H9 (cell line): ENCODE data around the gene PLA2G4C. TPM values are rescaled to one million over a fixed set of nuclear protein-coding genes. Genes with fewer than 3 reads are reported as not detected.

ENCODE experiments used
- DNase-seq: peaks from one replicate; pipeline ENCODE4 v3.0.0-alpha.2; 2017
- H2AFZ ChIP-seq: one replicate; pipeline ENCODE4 v1.6.1; 2013; ENCODE audit warnings: mild to moderate bottlenecking, low read length, control low read depth, moderate library complexity
- H2AK5ac ChIP-seq: 2 replicates; pipeline ENCODE4 v1.6.1; 2013; ENCODE audit warnings: low read length, control low read depth, mixed read lengths; ENCODE audit not compliant: insufficient read length
- H2BK120ac ChIP-seq: one replicate; pipeline ENCODE4 v1.6.1; 2013; ENCODE audit warnings: low read depth, mild to moderate bottlenecking, low read length, control low read depth, inconsistent platforms; ENCODE audit not compliant: poor library complexity, severe bottlenecking
- H2BK12ac ChIP-seq: 2 replicates; pipeline ENCODE4 v1.6.1; 2013; ENCODE audit warnings: low read length, control low read depth, mixed read lengths, low read depth; ENCODE audit not compliant: insufficient read length
- H2BK15ac ChIP-seq: 2 replicates; pipeline ENCODE4 v1.6.1; 2013; ENCODE audit warnings: low read depth, low read length, control low read depth
- H2BK20ac ChIP-seq: one replicate; pipeline ENCODE4 v1.6.1; 2013; ENCODE audit warnings: low read depth, mild to moderate bottlenecking, low read length, control low read depth, inconsistent platforms; ENCODE audit not compliant: poor library complexity, severe bottlenecking
- H2BK5ac ChIP-seq: 2 replicates; pipeline ENCODE4 v1.6.1; 2013; ENCODE audit warnings: low read length, control low read depth, mixed read lengths; ENCODE audit not compliant: insufficient read length
- H3K14ac ChIP-seq: 2 replicates; pipeline ENCODE4 v1.6.1; 2013; ENCODE audit warnings: low read length, control low read depth; ENCODE audit not compliant: insufficient read depth
- H3K18ac ChIP-seq: 2 replicates; pipeline ENCODE4 v1.6.1; 2013; ENCODE audit warnings: low read depth, mild to moderate bottlenecking, mixed read lengths, low read length, control low read depth; ENCODE audit not compliant: insufficient read length
- H3K23ac ChIP-seq: 2 replicates; pipeline ENCODE4 v1.6.1; 2013; ENCODE audit warnings: low read length, control low read depth, mixed read lengths, low read depth; ENCODE audit not compliant: insufficient read length
- H3K23me2 ChIP-seq: 2 replicates; pipeline ENCODE4 v1.6.1; 2013; ENCODE audit warnings: low read depth, mild to moderate bottlenecking, mixed read lengths, low read length, control low read depth; ENCODE audit not compliant: insufficient read length, poor library complexity, severe bottlenecking
- H3K27ac ChIP-seq: 2 replicates; pipeline ENCODE4 v1.5.1; 2013; ENCODE audit warnings: low read length, control low read depth, mixed read lengths, low read depth; ENCODE audit not compliant: insufficient read length
- H3K27me3 ChIP-seq: 2 replicates; pipeline ENCODE4 v1.6.1; 2013; ENCODE audit warnings: low read length, control low read depth, inconsistent platforms; ENCODE audit not compliant: insufficient read depth
- H3K4ac ChIP-seq: 2 replicates; pipeline ENCODE4 v1.6.1; 2013; ENCODE audit warnings: low read depth, mild to moderate bottlenecking, control low read depth, inconsistent platforms, low read length, moderate library complexity
- H3K4me1 ChIP-seq: 2 replicates; pipeline ENCODE4 v1.6.1; 2013; ENCODE audit warnings: low read length, control low read depth, inconsistent platforms; ENCODE audit not compliant: insufficient read depth
- H3K4me2 ChIP-seq: 2 replicates; pipeline ENCODE4 v1.6.1; 2013; ENCODE audit warnings: low read length, control low read depth, mixed read lengths; ENCODE audit not compliant: insufficient read length, insufficient read depth
- H3K56ac ChIP-seq: 2 replicates; pipeline ENCODE4 v1.6.1; 2013; ENCODE audit warnings: low read depth, mild to moderate bottlenecking, mixed read lengths, low read length, control low read depth; ENCODE audit not compliant: insufficient read length
- H3K79me1 ChIP-seq: 2 replicates; pipeline ENCODE4 v1.6.1; 2013; ENCODE audit warnings: low read depth, mild to moderate bottlenecking, moderate library complexity, low read length, control low read depth, inconsistent platforms; ENCODE audit not compliant: insufficient read depth, poor library complexity, severe bottlenecking
- H3K79me2 ChIP-seq: 2 replicates; pipeline ENCODE4 v1.6.1; 2013; ENCODE audit warnings: low read length, control low read depth, inconsistent platforms; ENCODE audit not compliant: insufficient read depth
- H3K9ac ChIP-seq: 2 replicates; pipeline ENCODE4 v1.6.1; 2013; ENCODE audit warnings: low read length, control low read depth, mixed read lengths; ENCODE audit not compliant: insufficient read length; ENCODE audit errors: extremely low read depth
- H3K9me3 ChIP-seq: one replicate; pipeline ENCODE4 v1.6.1; 2013; ENCODE audit warnings: low read depth, low read length, inconsistent platforms; ENCODE audit not compliant: control insufficient read depth
- H3T11ph ChIP-seq: one replicate; pipeline ENCODE4 v1.6.1; 2013; ENCODE audit warnings: mild to moderate bottlenecking, low read length, control low read depth, inconsistent platforms
- H4K20me1 ChIP-seq: one replicate; pipeline ENCODE4 v1.6.1; 2013; ENCODE audit not compliant: control insufficient read depth, insufficient read length, insufficient read depth
- H4K5ac ChIP-seq: 2 replicates; pipeline ENCODE4 v1.6.1; 2013; ENCODE audit warnings: low read depth, mild to moderate bottlenecking, mixed read lengths, low read length, control low read depth; ENCODE audit not compliant: insufficient read length
- H4K8ac ChIP-seq: replicated peaks from 2 replicates; pipeline ENCODE4 v1.6.1; 2013; ENCODE audit warnings: low read length, control low read depth, mixed read lengths, low read depth; ENCODE audit not compliant: insufficient read length
- H4K91ac ChIP-seq: 2 replicates; pipeline ENCODE4 v1.6.1; 2013; ENCODE audit warnings: low read depth, mild to moderate bottlenecking, moderate library complexity, mixed read lengths, low read length, control low read depth; ENCODE audit not compliant: insufficient read length
- H3K27ac Mint-ChIP-seq, 3 experiments: 2 replicates in 2 of 3; 3 replicates in 1 of 3; pipeline ENCODE4 v1.8.0; 2020 to 2021; ENCODE audit warnings: mixed read lengths in 3 of 3, mild to moderate bottlenecking in 1 of 3, moderate library complexity in 1 of 3
- H3K27me3 Mint-ChIP-seq: 2 replicates; pipeline ENCODE4 v1.8.0; 2021; ENCODE audit warnings: low read depth, mild to moderate bottlenecking, moderate library complexity, mixed read lengths
- H3K36me3 Mint-ChIP-seq, 3 experiments: 2 replicates in 2 of 3; 3 replicates in 1 of 3; pipeline ENCODE4 v1.8.0; 2020 to 2021; ENCODE audit warnings: low read depth in 3 of 3, mixed read lengths in 3 of 3; ENCODE audit not compliant: insufficient read depth in 1 of 3
- H3K4me1 Mint-ChIP-seq, 2 experiments: 2 replicates each; pipeline ENCODE4 v1.8.0; 2020; ENCODE audit warnings: mixed read lengths in 2 of 2
- H3K4me3 Mint-ChIP-seq, 2 experiments: 2 replicates in 1 of 2; 3 replicates in 1 of 2; pipeline ENCODE4 v1.8.0; 2020 to 2021; ENCODE audit warnings: mild to moderate bottlenecking in 2 of 2, mixed read lengths in 2 of 2, moderate library complexity in 1 of 2
- H3K9me3 Mint-ChIP-seq, 2 experiments: 2 replicates in 1 of 2; 3 replicates in 1 of 2; pipeline ENCODE4 v1.8.0; 2020; ENCODE audit warnings: mild to moderate bottlenecking in 2 of 2, mixed read lengths in 2 of 2, moderate library complexity in 1 of 2
- CTCF ChIP-seq: fragments of 200-600 bp; sonication (generic); conservative IDR thresholded peaks from 3 replicates; pipeline ENCODE4 v1.8.0; 2021; ENCODE audit warnings: antibody characterized with exemption, mild to moderate bottlenecking
- WGBS: extraction: QIAGEN DNeasy Blood & Tissue Kit; methylation state at CpG from one replicate; pipeline ENCODE4 v1.1.7; 2013; ENCODE audit warnings: missing lambda C conversion rate, low lambda C conversion rate, mixed read lengths; ENCODE audit not compliant: insufficient read length; ENCODE audit errors: extremely low coverage; 5-methylcytosine and 5-hydroxymethylcytosine counted together
- total RNA-seq: library from RNA; stranded (reverse); gene quantifications from 2 replicates; pipeline ENCODE4 v1.2.1, GENCODE V29; 2021

PLA2G4C gene
- total RNA-seq, 1 experiment from 2014 or later = 7.0 TPM

DNA sequence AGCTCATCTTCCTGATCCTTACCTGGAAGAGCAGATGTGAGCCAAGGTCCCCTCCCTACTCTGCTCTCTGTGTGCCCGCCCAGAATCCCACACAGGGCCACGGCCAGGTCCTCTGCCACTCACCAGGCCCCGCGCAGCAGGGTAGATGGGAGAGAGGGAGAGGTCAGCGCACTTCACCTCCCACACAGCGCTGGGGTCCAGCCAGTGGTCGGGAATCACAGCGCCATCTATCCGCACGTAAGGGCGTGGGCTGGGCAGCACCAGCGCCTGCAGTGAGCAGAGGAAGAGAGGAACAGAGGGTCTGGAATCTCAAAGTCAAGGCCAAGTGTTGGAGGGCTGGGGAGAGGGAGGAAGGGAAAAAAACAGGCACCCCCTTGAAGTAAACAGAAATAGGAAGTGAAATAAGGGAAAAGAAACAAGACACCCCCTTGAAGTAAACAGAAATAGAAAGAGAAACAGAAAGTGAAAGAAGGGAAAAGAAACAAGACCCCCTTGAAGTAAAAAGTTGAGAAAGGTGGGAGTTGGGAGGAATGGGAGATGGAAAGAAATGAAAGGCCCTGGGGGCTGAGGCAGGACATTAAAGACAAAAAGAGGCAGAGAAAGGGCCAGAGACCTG is 7.0 kb upstream of the PLA2G4C start:
- H2BK12ac ChIP-seq = no peak overlapping the region
- Mint-ChIP-seq H3K4me1 (no peaks in the 10 kb centered on the region), H3K4me3 (no peak overlapping the region; a peak in 1 of 5 replicates), H3K27ac (peak overlapping the region; percentile 8 to 81 (median 36); a peak in 3 of 7 replicates), H3K9me3 (no peaks in the 10 kb centered on the region), H3K27me3 (no peaks in the 10 kb centered on the region), H3K36me3 (peaks cover 30 to 62% (median 61%) of the 10 kb centered on the region in 3 experiments; a peak in 6 of 7 replicates)
- H3K27ac ChIP-seq = no peak overlapping the region
- no peak overlapping the region for H2BK120ac ChIP-seq
- TF ChIP-seq CTCF = peak; percentile 58
- no peak overlapping the region for H2BK5ac ChIP-seq
- H2AFZ ChIP-seq = no peak overlapping the region
- no peak overlapping the region for H3K4ac ChIP-seq
- H3K27me3 ChIP-seq = no peaks in the 10 kb centered on the region
- no peak overlapping the region for H3K18ac ChIP-seq
- H3K4me1 ChIP-seq = no peaks in the 10 kb centered on the region
- H3K9me3 ChIP-seq = no peaks in the 10 kb centered on the region
- no peaks in the 10 kb centered on the region for H3K79me2 ChIP-seq
- no peaks in the 10 kb centered on the region for H4K20me1 ChIP-seq
- H2BK20ac ChIP-seq = no peak overlapping the region
- H2AK5ac ChIP-seq = no peak overlapping the region
- no peak overlapping the region for H3K4me2 ChIP-seq
- H3K14ac ChIP-seq = no peak overlapping the region
- H4K5ac ChIP-seq = no peak overlapping the region
- peak; percentile 64 for DNase-seq
- no CpG with 5 or more reads among the region's 12 CpGs for WGBS
- H3K56ac ChIP-seq = no peak overlapping the region
- H3K23ac ChIP-seq = no peak overlapping the region
- no peak overlapping the region for H4K8ac ChIP-seq
- H3K79me1 ChIP-seq = no peaks in the 10 kb centered on the region
- no peak overlapping the region for H3K9ac ChIP-seq
- no peak overlapping the region for H4K91ac ChIP-seq
- H2BK15ac ChIP-seq = no peak overlapping the region
- no peaks in the 10 kb centered on the region for H3K23me2 ChIP-seq
- no peak overlapping the region for H3T11ph ChIP-seq
